ENCODE data around the gene PDE1C.

The PDE1C gene

GRCh38 chr7:31906479-31907171 lies 163.6 kb downstream of the PDE1C start:
- no peak overlapping the region for H3K4me3 ChIP-seq (ENCODE audit: control insufficient read depth, low read depth, low read length)
- DNase-seq (ENCODE audit: low read depth), result no peak
- TF ChIP-seq, protein P1, sequence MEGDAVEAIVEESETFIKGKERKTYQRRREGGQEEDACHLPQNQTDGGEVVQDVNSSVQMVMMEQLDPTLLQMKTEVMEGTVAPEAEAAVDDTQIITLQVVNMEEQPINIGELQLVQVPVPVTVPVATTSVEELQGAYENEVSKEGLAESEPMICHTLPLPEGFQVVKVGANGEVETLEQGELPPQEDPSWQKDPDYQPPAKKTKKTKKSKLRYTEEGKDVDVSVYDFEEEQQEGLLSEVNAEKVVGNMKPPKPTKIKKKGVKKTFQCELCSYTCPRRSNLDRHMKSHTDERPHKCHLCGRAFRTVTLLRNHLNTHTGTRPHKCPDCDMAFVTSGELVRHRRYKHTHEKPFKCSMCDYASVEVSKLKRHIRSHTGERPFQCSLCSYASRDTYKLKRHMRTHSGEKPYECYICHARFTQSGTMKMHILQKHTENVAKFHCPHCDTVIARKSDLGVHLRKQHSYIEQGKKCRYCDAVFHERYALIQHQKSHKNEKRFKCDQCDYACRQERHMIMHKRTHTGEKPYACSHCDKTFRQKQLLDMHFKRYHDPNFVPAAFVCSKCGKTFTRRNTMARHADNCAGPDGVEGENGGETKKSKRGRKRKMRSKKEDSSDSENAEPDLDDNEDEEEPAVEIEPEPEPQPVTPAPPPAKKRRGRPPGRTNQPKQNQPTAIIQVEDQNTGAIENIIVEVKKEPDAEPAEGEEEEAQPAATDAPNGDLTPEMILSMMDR (conservative IDR thresholded peaks at IDR 0.05; ENCODE audit: control insufficient read depth, insufficient read depth, low read depth, low read length), result no peak

DNA sequence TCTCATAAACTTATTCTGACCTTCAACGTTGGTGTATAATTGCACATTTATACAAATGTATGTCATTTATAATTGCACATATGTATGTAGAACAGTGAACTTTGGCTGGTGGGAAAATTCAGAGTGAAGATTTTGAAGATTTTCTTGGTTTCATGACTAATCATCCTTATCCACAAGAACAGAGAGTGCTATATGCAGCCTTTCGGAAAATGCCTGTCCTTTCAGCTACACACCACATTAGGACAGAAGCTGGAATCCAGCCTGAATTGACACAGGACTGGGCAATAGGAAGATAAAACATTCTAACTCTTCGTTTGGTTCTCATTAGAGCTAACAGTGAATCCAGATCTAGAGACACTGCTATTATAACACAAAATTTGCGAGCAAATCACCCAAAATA lies 166.2 kb downstream of the PDE1C start:
- no peak overlapping the region for H3K4me3 ChIP-seq (ENCODE audit: control insufficient read depth, low read depth, low read length)
- DNase-seq (ENCODE audit: low read depth), result no peak
- TF ChIP-seq, protein P1 (conservative IDR thresholded peaks at IDR 0.05; ENCODE audit: control insufficient read depth, insufficient read depth, low read depth, low read length), result no peak

DNA sequence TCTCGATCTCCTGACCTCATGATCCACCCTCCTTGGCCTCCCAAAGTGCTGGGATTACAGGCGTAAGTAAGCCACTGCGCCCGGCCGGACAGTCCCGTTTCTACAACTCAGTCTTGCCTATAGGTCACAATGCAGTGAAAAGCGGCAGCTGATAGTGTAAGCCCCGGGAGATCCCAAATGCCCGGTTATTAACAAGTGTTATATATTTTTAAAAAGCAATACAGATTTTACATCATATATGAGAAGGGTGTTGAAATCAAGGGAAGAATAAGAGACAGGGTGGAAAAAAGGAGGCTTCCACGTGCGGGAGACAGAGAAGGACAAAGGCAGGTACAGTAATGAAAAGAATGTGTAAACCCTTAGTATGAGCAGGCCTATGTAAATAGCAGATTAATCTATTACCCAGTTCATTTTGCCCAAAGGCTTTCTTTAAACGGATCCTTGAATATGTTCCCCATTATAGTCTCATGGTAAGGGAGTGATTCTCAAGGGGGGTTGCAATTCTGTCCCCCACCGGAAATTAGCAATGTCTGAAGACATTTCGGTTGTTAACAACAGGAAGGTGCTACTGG lies 170.8 kb downstream of the PDE1C start:
- DNase-seq (ENCODE audit: low read depth), result no peak
- TF ChIP-seq, protein P1 (conservative IDR thresholded peaks at IDR 0.05; ENCODE audit: control insufficient read depth, insufficient read depth, low read depth, low read length), result no peak
- H3K4me3 ChIP-seq (ENCODE audit: control insufficient read depth, low read depth, low read length), result no peak overlapping the region

GRCh38 chr7:31896925-31897324 lies 173.3 kb downstream of the PDE1C start:
- DNase-seq (ENCODE audit: low read depth), result peak; percentile 8
- H3K4me3 ChIP-seq (ENCODE audit: control insufficient read depth, low read depth, low read length), result no peak overlapping the region
- TF ChIP-seq, protein P1 (conservative IDR thresholded peaks at IDR 0.05; ENCODE audit: control insufficient read depth, insufficient read depth, low read depth, low read length), result no peak

DNA sequence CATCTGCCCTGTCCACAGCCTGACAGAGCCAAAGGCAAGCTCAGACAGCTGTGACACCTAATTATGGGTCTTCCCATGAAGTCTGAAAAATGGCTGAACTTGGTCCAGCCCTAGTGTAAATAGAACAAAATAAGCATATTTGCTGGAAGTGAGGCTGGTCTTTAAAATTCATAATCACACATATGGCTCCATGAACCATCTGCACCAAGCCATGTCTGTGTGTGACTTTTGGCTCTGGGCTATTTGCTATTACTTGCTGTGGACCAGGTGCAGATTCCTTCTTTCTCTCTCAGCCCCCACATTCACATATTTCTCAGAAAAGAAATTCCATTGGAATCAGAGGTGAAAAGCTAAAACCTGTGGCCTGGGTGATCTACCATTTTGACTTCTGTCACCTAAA lies 175.9 kb downstream of the PDE1C start:
- no peak for DNase-seq (ENCODE audit: low read depth)
- TF ChIP-seq, protein P1 (conservative IDR thresholded peaks at IDR 0.05; ENCODE audit: control insufficient read depth, insufficient read depth, low read depth, low read length), result no peak
- no peak overlapping the region for H3K4me3 ChIP-seq (ENCODE audit: control insufficient read depth, low read depth, low read length)

- no peak for DNase-seq (ENCODE audit: low read depth)
- no peak overlapping the region for H3K4me3 ChIP-seq (ENCODE audit: control insufficient read depth, low read depth, low read length)
- TF ChIP-seq, protein P1 (conservative IDR thresholded peaks at IDR 0.05; ENCODE audit: control insufficient read depth, insufficient read depth, low read depth, low read length), result no peak
These were observed 176.8 kb downstream of the PDE1C start for GRCh38 chr7:31893365-31893764.
